Measurements from ENCODE around the gene TAF1A. TPM values are rescaled to one million over a fixed set of nuclear protein-coding genes. Genes with fewer than 3 reads are reported as not detected.
"Not testable (repeated sequence)": the region's sequence is repeated elsewhere in the genome, so short reads cannot be mapped to it uniquely, and the experiment has no call there.

The TAF1A gene
- total RNA-seq, 3 donors from 2014 or later (not counting 1 experiment from before 2014, with no cell fraction given) = 5.2 to 10.4 (median 7.1) TPM

GRCh38 chr1:222613627-222614026 lies 23.9 kb upstream of the TAF1A start:
- intact Hi-C loops (cut with micrococcal nuclease) = no loop called here

GRCh38 chr1:222610728-222611127 lies 21.0 kb upstream of the TAF1A start:
- no peak for DNase-seq
- ATAC-seq = no peak
- H3K4me3 ChIP-seq (ENCODE audit: low read length) = no peak overlapping the region
- TF ChIP-seq, protein P1, sequence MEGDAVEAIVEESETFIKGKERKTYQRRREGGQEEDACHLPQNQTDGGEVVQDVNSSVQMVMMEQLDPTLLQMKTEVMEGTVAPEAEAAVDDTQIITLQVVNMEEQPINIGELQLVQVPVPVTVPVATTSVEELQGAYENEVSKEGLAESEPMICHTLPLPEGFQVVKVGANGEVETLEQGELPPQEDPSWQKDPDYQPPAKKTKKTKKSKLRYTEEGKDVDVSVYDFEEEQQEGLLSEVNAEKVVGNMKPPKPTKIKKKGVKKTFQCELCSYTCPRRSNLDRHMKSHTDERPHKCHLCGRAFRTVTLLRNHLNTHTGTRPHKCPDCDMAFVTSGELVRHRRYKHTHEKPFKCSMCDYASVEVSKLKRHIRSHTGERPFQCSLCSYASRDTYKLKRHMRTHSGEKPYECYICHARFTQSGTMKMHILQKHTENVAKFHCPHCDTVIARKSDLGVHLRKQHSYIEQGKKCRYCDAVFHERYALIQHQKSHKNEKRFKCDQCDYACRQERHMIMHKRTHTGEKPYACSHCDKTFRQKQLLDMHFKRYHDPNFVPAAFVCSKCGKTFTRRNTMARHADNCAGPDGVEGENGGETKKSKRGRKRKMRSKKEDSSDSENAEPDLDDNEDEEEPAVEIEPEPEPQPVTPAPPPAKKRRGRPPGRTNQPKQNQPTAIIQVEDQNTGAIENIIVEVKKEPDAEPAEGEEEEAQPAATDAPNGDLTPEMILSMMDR (IDR thresholded peaks at IDR 0.05) = no peak
- H3K36me3 ChIP-seq (ENCODE audit: control insufficient read depth, insufficient read depth, low read length) = no peaks in the 10 kb centered on the region
- Mint-ChIP-seq H3K27me3 (ENCODE audit: low read depth in 2 of 2) (peaks cover 52 to 76% of the 10 kb centered on the region in 2 donors), H3K27ac (no peak overlapping the region), H3K9me3 (no peaks in the 10 kb centered on the region), H3K36me3 (no peaks in the 10 kb centered on the region), H3K4me1 (no peaks in the 10 kb centered on the region), H3K4me3 (no peak overlapping the region)
- H3K27me3 ChIP-seq (ENCODE audit: control insufficient read depth, insufficient read depth, low read length) = peaks cover 20% of the 10 kb centered on the region
- no peaks in the 10 kb centered on the region for H3K4me1 ChIP-seq (ENCODE audit: control insufficient read depth, insufficient read depth, low read length)
- no peaks in the 10 kb centered on the region for H3K9me3 ChIP-seq (ENCODE audit: control insufficient read depth, insufficient read depth, low read length)
- H3K27ac ChIP-seq (ENCODE audit: low read length) = no peak overlapping the region
- intact Hi-C loops (cut with micrococcal nuclease) = no loop called here
- WGBS (ENCODE audit: insufficient coverage) = 100% methylated on average over 1 of the region's 2 CpGs

More at GRCh38 chr1:222613627-222614026, 23.9 kb upstream of the TAF1A start:
- Mint-ChIP-seq H3K4me3 (no peak overlapping the region), H3K4me1 (peaks cover 1 to 10% of the 10 kb centered on the region in 2 donors), H3K27me3 (ENCODE audit: low read depth in 2 of 2) (peaks cover 52 to 75% of the 10 kb centered on the region in 2 donors), H3K36me3 (no peaks in the 10 kb centered on the region), H3K9me3 (no peaks in the 10 kb centered on the region), H3K27ac (no peak overlapping the region)
- no peak overlapping the region for H3K4me3 ChIP-seq (ENCODE audit: low read length)
- H3K4me1 ChIP-seq (ENCODE audit: control insufficient read depth, insufficient read depth, low read length) = peaks cover 7% of the 10 kb centered on the region
- no peaks in the 10 kb centered on the region for H3K36me3 ChIP-seq (ENCODE audit: control insufficient read depth, insufficient read depth, low read length)
- H3K27me3 ChIP-seq (ENCODE audit: control insufficient read depth, insufficient read depth, low read length) = peaks cover 20% of the 10 kb centered on the region
- no peak overlapping the region for H3K27ac ChIP-seq (ENCODE audit: low read length)
- ATAC-seq (no peak), DNase-seq (no peak)
- H3K9me3 ChIP-seq (ENCODE audit: control insufficient read depth, insufficient read depth, low read length) = no peaks in the 10 kb centered on the region
- WGBS (ENCODE audit: insufficient coverage) = 93% methylated on average over 1 of the region's 1 CpG
- TF ChIP-seq, protein P1 (IDR thresholded peaks at IDR 0.05) = no peak

DNA sequence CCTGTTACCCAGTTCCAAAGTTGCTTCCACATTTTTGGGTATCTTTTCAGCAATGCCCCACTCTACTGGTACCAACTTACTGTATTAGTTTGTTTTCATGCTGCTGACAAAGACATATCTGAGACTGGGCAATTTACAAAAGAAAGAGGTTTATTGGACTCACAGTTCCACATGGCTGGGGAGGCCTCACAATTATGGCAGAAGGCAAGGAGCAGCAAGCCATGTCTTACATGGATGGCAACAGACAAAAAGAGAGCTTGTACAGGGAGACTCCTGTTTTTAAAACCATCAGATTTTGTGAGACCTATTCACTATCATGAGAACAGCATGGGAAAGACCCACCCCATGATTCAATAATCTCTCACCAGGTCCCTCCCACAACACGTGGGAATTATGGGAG lies 19.4 kb upstream of the TAF1A start:
- WGBS (ENCODE audit: insufficient coverage) = 80% methylated on average over 1 of the region's 1 CpG
- H3K4me1 ChIP-seq (ENCODE audit: control insufficient read depth, insufficient read depth, low read length); H3K36me3 Mint-ChIP-seq; H3K4me1 Mint-ChIP-seq; H3K36me3 ChIP-seq (ENCODE audit: control insufficient read depth, insufficient read depth, low read length); H3K9me3 ChIP-seq (ENCODE audit: control insufficient read depth, insufficient read depth, low read length); H3K4me3 ChIP-seq (ENCODE audit: low read length); DNase-seq; H3K27me3 ChIP-seq (ENCODE audit: control insufficient read depth, insufficient read depth, low read length); H3K9me3 Mint-ChIP-seq; ATAC-seq; H3K27ac Mint-ChIP-seq; H3K4me3 Mint-ChIP-seq; intact Hi-C loops (cut with micrococcal nuclease); H3K27ac ChIP-seq (ENCODE audit: low read length): not testable (repeated sequence)
- peaks cover 41 to 60% of the 10 kb centered on the region in 2 donors for H3K27me3 Mint-ChIP-seq (ENCODE audit: low read depth in 2 of 2)

DNA sequence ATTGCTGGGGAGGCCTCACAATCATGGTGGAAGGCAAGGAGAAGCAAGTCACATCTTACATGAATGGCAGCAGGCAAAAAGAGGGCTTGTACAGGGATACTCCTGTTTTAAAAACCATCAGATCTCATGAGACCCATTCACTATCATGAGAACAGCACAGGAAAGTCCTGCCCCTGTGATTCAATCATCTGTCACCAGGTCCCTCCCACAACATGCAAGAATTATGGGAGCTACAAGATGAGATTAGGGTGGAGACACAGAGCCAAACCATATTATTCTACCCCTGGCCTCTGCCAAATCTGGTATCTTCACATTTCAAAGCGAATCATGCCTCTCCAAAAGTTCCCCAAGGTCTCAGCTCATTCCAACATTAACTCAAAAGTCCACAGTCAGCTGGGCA lies 17.0 kb upstream of the TAF1A start:
- Histone ChIP-seq H3K9me3 (ENCODE audit: control insufficient read depth, insufficient read depth, low read length) (no peaks in the 10 kb centered on the region), H3K36me3 (ENCODE audit: control insufficient read depth, insufficient read depth, low read length) (no peaks in the 10 kb centered on the region), H3K4me1 (ENCODE audit: control insufficient read depth, insufficient read depth, low read length) (no peaks in the 10 kb centered on the region), H3K4me3 (ENCODE audit: low read length) (no peak overlapping the region), H3K27ac (ENCODE audit: low read length) (no peak overlapping the region), H3K27me3 (ENCODE audit: control insufficient read depth, insufficient read depth, low read length) (peaks cover 3% of the 10 kb centered on the region)
- Mint-ChIP-seq H3K27ac (no peak overlapping the region), H3K27me3 (ENCODE audit: low read depth in 2 of 2) (peaks cover 21 to 36% of the 10 kb centered on the region in 2 donors), H3K36me3 (no peaks in the 10 kb centered on the region), H3K4me3 (no peak overlapping the region), H3K9me3 (no peaks in the 10 kb centered on the region), H3K4me1 (no peaks in the 10 kb centered on the region)
- ATAC-seq (no peak), DNase-seq (no peak)
- intact Hi-C loops (cut with micrococcal nuclease) = no loop called here
- TF ChIP-seq, protein P1 (IDR thresholded peaks at IDR 0.05) = no peak
- 90% methylated on average over 1 of the region's 1 CpG for WGBS (ENCODE audit: insufficient coverage)
